ENCODE results near the gene TOR1AIP1. TPM values are rescaled to one million over a fixed set of nuclear protein-coding genes. Genes with fewer than 3 reads are reported as not detected.
"Not testable (repeated sequence)": the region's sequence is repeated elsewhere in the genome, so short reads cannot be mapped to it uniquely, and the experiment has no call there.

TOR1AIP1 gene
- polyA plus RNA-seq, 4 donors = 44.0 to 58.7 (median 47.6) TPM

- no peak for DNase-seq (ENCODE audit: low read depth in 4 of 4, low spot score in 2 of 4)
Observed at GRCh38 chr1:179935909-179936496, 53.9 kb downstream of the TOR1AIP1 start.

GRCh38 chr1:179937668-179938254 lies 55.7 kb downstream of the TOR1AIP1 start:
- DNase-seq (ENCODE audit: low read depth in 4 of 4, low spot score in 2 of 4) = no peak

GRCh38 chr1:179938752-179939151 lies 56.7 kb downstream of the TOR1AIP1 start:
- DNase-seq (ENCODE audit: low read depth in 4 of 4, low spot score in 2 of 4) = no peak

GRCh38 chr1:179939941-179940340 lies 57.9 kb downstream of the TOR1AIP1 start:
- no peak for DNase-seq (ENCODE audit: low read depth in 4 of 4, low spot score in 2 of 4)

- no peak for DNase-seq (ENCODE audit: low read depth in 4 of 4, low spot score in 2 of 4)
Observed at GRCh38 chr1:179941454-179941853, 59.4 kb downstream of the TOR1AIP1 start.

GRCh38 chr1:179950651-179951050 lies 68.6 kb downstream of the TOR1AIP1 start:
- no peak for DNase-seq (ENCODE audit: low read depth in 4 of 4, low spot score in 2 of 4)

- DNase-seq (ENCODE audit: low read depth in 4 of 4, low spot score in 2 of 4) = no peak
Observed at GRCh38 chr1:179951383-179952144, 69.5 kb downstream of the TOR1AIP1 start.

GRCh38 chr1:179952186-179952585 lies 70.1 kb downstream of the TOR1AIP1 start:
- DNase-seq (ENCODE audit: low read depth in 4 of 4, low spot score in 2 of 4) = no peak

- no peak for DNase-seq (ENCODE audit: low read depth in 4 of 4, low spot score in 2 of 4)
Observed at GRCh38 chr1:179953974-179954492, 71.9 kb downstream of the TOR1AIP1 start.

GRCh38 chr1:179954493-179955286 lies 72.6 kb downstream of the TOR1AIP1 start, which contains the start of gene CEP350:
CEP350 (plus strand) TSS chr1:179954810; CDS start chr1:179986182, 31,372 bp downstream.
- peak; percentile 95 to 99 (median 96) for DNase-seq (ENCODE audit: low read depth in 4 of 4, low spot score in 2 of 4)

GRCh38 chr1:179955287-179955680 lies 73.2 kb downstream of the TOR1AIP1 start:
- DNase-seq (ENCODE audit: low read depth in 4 of 4, low spot score in 2 of 4) = peak in 3 of 4 donors; percentile 19 to 39 (median 21)

GRCh38 chr1:179955731-179956130 lies 73.6 kb downstream of the TOR1AIP1 start:
- DNase-seq (ENCODE audit: low read depth in 4 of 4, low spot score in 2 of 4) = no peak

GRCh38 chr1:179958359-179958758 lies 76.3 kb downstream of the TOR1AIP1 start:
- DNase-seq (ENCODE audit: low read depth in 4 of 4, low spot score in 2 of 4) = no peak

- DNase-seq (ENCODE audit: low read depth in 4 of 4, low spot score in 2 of 4) = not testable (repeated sequence)
Observed at GRCh38 chr1:179962168-179962567, 80.1 kb downstream of the TOR1AIP1 start.

GRCh38 chr1:179966551-179966950 lies 84.5 kb downstream of the TOR1AIP1 start:
- no peak for DNase-seq (ENCODE audit: low read depth in 4 of 4, low spot score in 2 of 4)

GRCh38 chr1:179968284-179968993 lies 86.4 kb downstream of the TOR1AIP1 start:
- no peak for DNase-seq (ENCODE audit: low read depth in 4 of 4, low spot score in 2 of 4)

- no peak for DNase-seq (ENCODE audit: low read depth in 4 of 4, low spot score in 2 of 4)
Observed at GRCh38 chr1:179968994-179969919, 87.2 kb downstream of the TOR1AIP1 start.

Measured in left renal cortex interstitium (tissue), 4 donors.